AG04449 (cell line): ENCODE results near the gene PHGDH.

ENCODE experiments used
- CTCF ChIA-PET: fragments of 350-600 bp; formaldehyde crosslinking; extraction: SDS; loops from one replicate; lab custom pipeline; 2021; ENCODE audit warnings: antibody characterized with exemption; lab: Yijun Ruan, JAX
- POLR2A ChIA-PET: fragments of 400-600, 350-600 bp; formaldehyde crosslinking; extraction: SDS; loops from one replicate; lab custom pipeline; 2020; ENCODE audit warnings: antibody characterized with exemption, inconsistent platforms; lab: Yijun Ruan, JAX
- DNase-seq: peaks from one replicate; pipeline ENCODE4 v3.0.0-alpha.2; 2010; ENCODE audit warnings: low read depth, low spot score
- H3K4me3 ChIP-seq: 2 replicates; pipeline ENCODE4 v1.5.1; 2011; ENCODE audit warnings: low read depth, mild to moderate bottlenecking, control low read depth, low read length
- CTCF ChIP-seq: IDR thresholded peaks from one replicate; pipeline ENCODE4 v1.5.1; 2011; ENCODE audit warnings: mild to moderate bottlenecking, moderate library complexity, low read length, control low read depth, inconsistent platforms; ENCODE audit not compliant: insufficient read depth; ENCODE audit errors: missing control alignments

PHGDH gene

GRCh38 chr1:119772298-119772697 lies 60.6 kb downstream of the PHGDH start:
- H3K4me3 ChIP-seq = no peak overlapping the region
- DNase-seq = no peak
- POLR2A ChIA-PET = no interaction called here
- CTCF ChIA-PET = interaction anchor here (1.5 kb wide), 1 partner anchor 37 kb away, joined by 5 read pairs; no protein-coding TSS in a partner anchor
- no peak for TF ChIP-seq CTCF

GRCh38 chr1:119773711-119774241 lies 62.0 kb downstream of the PHGDH start:
- peak; percentile 36 for DNase-seq
- no peak for TF ChIP-seq CTCF
- H3K4me3 ChIP-seq = no peak overlapping the region
- CTCF ChIA-PET = interaction anchor here (1.2 to 1.9 kb wide), 2 partner anchors 30 to 35 kb away, joined by 3 to 7 read pairs; no protein-coding TSS in a partner anchor
- POLR2A ChIA-PET = no interaction called here

DNA sequence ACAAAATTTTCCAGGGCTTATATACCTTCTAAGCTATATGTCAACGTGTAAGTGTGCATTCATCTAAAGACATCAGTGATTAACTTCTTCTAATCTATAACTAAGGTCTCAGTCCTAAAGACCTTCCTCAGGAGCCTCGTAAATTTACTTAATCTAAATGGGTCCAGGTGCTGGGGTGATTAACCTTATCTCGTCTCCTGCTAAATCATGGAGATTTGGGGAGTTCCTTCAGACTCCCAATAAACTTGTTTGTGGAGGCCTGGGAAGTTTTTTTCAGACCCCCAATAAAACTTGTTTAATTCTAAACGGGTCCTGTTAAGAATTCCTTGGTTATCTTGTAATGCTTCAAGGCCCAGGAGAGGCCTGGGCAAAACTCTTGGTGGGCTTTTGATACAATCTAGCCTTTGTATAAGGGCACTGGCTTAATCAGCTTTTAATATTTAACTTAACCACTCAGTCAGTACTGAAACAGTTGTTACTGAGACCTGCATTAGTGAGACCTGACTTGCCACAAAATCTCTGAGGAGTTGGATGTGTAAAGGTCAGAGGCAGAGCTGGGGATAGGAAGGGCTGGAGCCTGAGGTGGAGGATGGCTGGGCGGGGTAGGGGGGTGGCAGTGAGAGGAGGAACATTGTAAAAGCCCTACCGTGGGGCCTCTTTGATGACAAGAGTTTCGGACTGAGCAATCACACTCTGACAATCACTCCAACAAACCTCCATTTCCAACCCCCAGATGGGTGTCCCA lies 63.2 kb downstream of the PHGDH start:
- H3K4me3 ChIP-seq = no peak overlapping the region
- TF ChIP-seq CTCF = no peak
- ChIA-PET CTCF (interaction anchor here (1.2 to 1.9 kb wide), 2 partner anchors 31 to 34 kb away, joined by 3 to 7 read pairs; no protein-coding TSS in a partner anchor), POLR2A (no interaction called here)
- DNase-seq = no peak

GRCh38 chr1:119778359-119778758 lies 66.6 kb downstream of the PHGDH start:
- CTCF ChIA-PET = interaction anchor here (1.5 kb wide), 1 partner anchor 31 kb away, joined by 6 read pairs; no protein-coding TSS in a partner anchor
- no peak overlapping the region for H3K4me3 ChIP-seq
- no peak for TF ChIP-seq CTCF
- POLR2A ChIA-PET = no interaction called here
- no peak for DNase-seq

DNA sequence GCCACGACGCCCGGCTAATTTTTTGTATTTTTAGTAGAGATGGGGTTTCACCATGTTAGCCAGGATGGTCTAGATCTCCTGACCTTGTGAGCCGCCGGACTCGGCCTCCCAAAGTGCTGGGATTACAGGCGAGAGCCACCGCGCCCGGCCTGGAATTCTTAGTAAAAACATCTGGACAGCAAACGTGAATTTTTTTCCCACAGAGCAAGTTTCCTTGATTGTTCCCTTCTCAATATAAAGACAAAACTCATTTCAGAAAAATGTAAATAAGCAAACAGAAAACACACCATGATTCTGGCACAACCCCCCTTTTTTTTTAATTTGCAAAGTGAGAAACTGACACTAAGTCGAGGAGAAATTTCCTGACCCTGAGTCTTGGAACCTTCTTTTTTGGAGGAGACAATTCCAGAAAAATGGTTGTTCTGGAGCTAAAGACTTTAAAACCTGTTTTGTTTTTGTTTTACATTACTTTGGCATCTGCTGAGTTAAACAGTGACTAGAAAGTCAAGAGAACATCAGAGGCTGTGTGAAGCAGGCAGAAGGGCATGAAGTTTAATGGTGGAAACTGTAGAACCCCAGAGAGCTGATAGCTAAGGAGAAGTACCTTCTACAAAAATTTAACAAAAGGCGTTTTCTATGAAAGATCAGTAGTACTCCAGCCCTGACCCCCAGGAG lies 67.3 kb downstream of the PHGDH start:
- ChIA-PET CTCF (interaction anchor here (1.2 to 1.7 kb wide), 4 partner anchors 30 to 107 kb away, joined by 3 to 12 read pairs (median 6); no protein-coding TSS in a partner anchor), POLR2A (interaction anchor here (0.6 kb wide), 1 partner anchor 46 kb away, joined by 4 read pairs; no protein-coding TSS in a partner anchor)
- TF ChIP-seq CTCF = no peak
- DNase-seq = no peak
- no peak overlapping the region for H3K4me3 ChIP-seq

DNA sequence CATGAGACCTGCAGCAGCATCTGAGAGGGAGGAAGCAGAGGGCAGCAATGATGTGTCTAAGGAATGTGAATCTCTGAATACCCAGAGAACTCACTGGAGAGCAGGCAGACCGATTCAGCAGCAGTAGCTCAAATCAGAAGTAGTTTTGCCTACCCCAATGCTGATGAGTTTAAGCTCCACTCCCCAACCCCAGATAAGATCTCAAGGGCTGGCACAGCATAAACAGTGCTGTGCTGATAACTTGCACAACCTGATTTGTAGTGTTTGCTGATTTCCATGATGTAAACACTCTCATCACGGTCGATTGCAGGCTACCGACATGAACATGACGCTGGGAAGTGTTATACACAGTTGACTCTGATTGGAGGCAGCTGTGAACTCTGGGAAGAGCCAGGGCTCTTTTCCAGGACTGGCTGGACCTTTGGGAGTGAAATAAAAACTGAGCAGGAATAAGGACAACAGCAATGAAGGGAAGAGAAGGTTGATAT lies 68.2 kb downstream of the PHGDH start:
- peak overlapping the region; percentile 37 for H3K4me3 ChIP-seq
- no peak for DNase-seq
- no peak for TF ChIP-seq CTCF
- POLR2A ChIA-PET = interaction anchor here (0.6 kb wide), 1 partner anchor 46 kb away, joined by 4 read pairs; no protein-coding TSS in a partner anchor
- CTCF ChIA-PET = interaction anchor here (1.2 to 1.7 kb wide), 4 partner anchors 29 to 106 kb away, joined by 3 to 12 read pairs (median 6); no protein-coding TSS in a partner anchor
